H9 (cell line): Measurements from ENCODE around the gene NFASC. TPM values are rescaled to one million over a fixed set of nuclear protein-coding genes. Genes with fewer than 3 reads are reported as not detected.

Source experiments
- DNase-seq: peaks from one replicate; pipeline ENCODE4 v3.0.0-alpha.2; 2017
- H2AFZ ChIP-seq: one replicate; pipeline ENCODE4 v1.6.1; 2013; ENCODE audit warnings: mild to moderate bottlenecking, low read length, control low read depth, moderate library complexity
- H2AK5ac ChIP-seq: 2 replicates; pipeline ENCODE4 v1.6.1; 2013; ENCODE audit warnings: low read length, control low read depth, mixed read lengths; ENCODE audit not compliant: insufficient read length
- H2BK120ac ChIP-seq: one replicate; pipeline ENCODE4 v1.6.1; 2013; ENCODE audit warnings: low read depth, mild to moderate bottlenecking, low read length, control low read depth, inconsistent platforms; ENCODE audit not compliant: poor library complexity, severe bottlenecking
- H2BK12ac ChIP-seq: 2 replicates; pipeline ENCODE4 v1.6.1; 2013; ENCODE audit warnings: low read length, control low read depth, mixed read lengths, low read depth; ENCODE audit not compliant: insufficient read length
- H2BK15ac ChIP-seq: 2 replicates; pipeline ENCODE4 v1.6.1; 2013; ENCODE audit warnings: low read depth, low read length, control low read depth
- H2BK20ac ChIP-seq: one replicate; pipeline ENCODE4 v1.6.1; 2013; ENCODE audit warnings: low read depth, mild to moderate bottlenecking, low read length, control low read depth, inconsistent platforms; ENCODE audit not compliant: poor library complexity, severe bottlenecking
- H2BK5ac ChIP-seq: 2 replicates; pipeline ENCODE4 v1.6.1; 2013; ENCODE audit warnings: low read length, control low read depth, mixed read lengths; ENCODE audit not compliant: insufficient read length
- H3K14ac ChIP-seq: 2 replicates; pipeline ENCODE4 v1.6.1; 2013; ENCODE audit warnings: low read length, control low read depth; ENCODE audit not compliant: insufficient read depth
- H3K18ac ChIP-seq: 2 replicates; pipeline ENCODE4 v1.6.1; 2013; ENCODE audit warnings: low read depth, mild to moderate bottlenecking, mixed read lengths, low read length, control low read depth; ENCODE audit not compliant: insufficient read length
- H3K23ac ChIP-seq: 2 replicates; pipeline ENCODE4 v1.6.1; 2013; ENCODE audit warnings: low read length, control low read depth, mixed read lengths, low read depth; ENCODE audit not compliant: insufficient read length
- H3K23me2 ChIP-seq: 2 replicates; pipeline ENCODE4 v1.6.1; 2013; ENCODE audit warnings: low read depth, mild to moderate bottlenecking, mixed read lengths, low read length, control low read depth; ENCODE audit not compliant: insufficient read length, poor library complexity, severe bottlenecking
- H3K27ac ChIP-seq: 2 replicates; pipeline ENCODE4 v1.5.1; 2013; ENCODE audit warnings: low read length, control low read depth, mixed read lengths, low read depth; ENCODE audit not compliant: insufficient read length
- H3K27me3 ChIP-seq: 2 replicates; pipeline ENCODE4 v1.6.1; 2013; ENCODE audit warnings: low read length, control low read depth, inconsistent platforms; ENCODE audit not compliant: insufficient read depth
- H3K4ac ChIP-seq: 2 replicates; pipeline ENCODE4 v1.6.1; 2013; ENCODE audit warnings: low read depth, mild to moderate bottlenecking, control low read depth, inconsistent platforms, low read length, moderate library complexity
- H3K4me1 ChIP-seq: 2 replicates; pipeline ENCODE4 v1.6.1; 2013; ENCODE audit warnings: low read length, control low read depth, inconsistent platforms; ENCODE audit not compliant: insufficient read depth
- H3K4me2 ChIP-seq: 2 replicates; pipeline ENCODE4 v1.6.1; 2013; ENCODE audit warnings: low read length, control low read depth, mixed read lengths; ENCODE audit not compliant: insufficient read length, insufficient read depth
- H3K56ac ChIP-seq: 2 replicates; pipeline ENCODE4 v1.6.1; 2013; ENCODE audit warnings: low read depth, mild to moderate bottlenecking, mixed read lengths, low read length, control low read depth; ENCODE audit not compliant: insufficient read length
- H3K79me1 ChIP-seq: 2 replicates; pipeline ENCODE4 v1.6.1; 2013; ENCODE audit warnings: low read depth, mild to moderate bottlenecking, moderate library complexity, low read length, control low read depth, inconsistent platforms; ENCODE audit not compliant: insufficient read depth, poor library complexity, severe bottlenecking
- H3K79me2 ChIP-seq: 2 replicates; pipeline ENCODE4 v1.6.1; 2013; ENCODE audit warnings: low read length, control low read depth, inconsistent platforms; ENCODE audit not compliant: insufficient read depth
- H3K9ac ChIP-seq: 2 replicates; pipeline ENCODE4 v1.6.1; 2013; ENCODE audit warnings: low read length, control low read depth, mixed read lengths; ENCODE audit not compliant: insufficient read length; ENCODE audit errors: extremely low read depth
- H3K9me3 ChIP-seq: one replicate; pipeline ENCODE4 v1.6.1; 2013; ENCODE audit warnings: low read depth, low read length, inconsistent platforms; ENCODE audit not compliant: control insufficient read depth
- H3T11ph ChIP-seq: one replicate; pipeline ENCODE4 v1.6.1; 2013; ENCODE audit warnings: mild to moderate bottlenecking, low read length, control low read depth, inconsistent platforms
- H4K20me1 ChIP-seq: one replicate; pipeline ENCODE4 v1.6.1; 2013; ENCODE audit not compliant: control insufficient read depth, insufficient read length, insufficient read depth
- H4K5ac ChIP-seq: 2 replicates; pipeline ENCODE4 v1.6.1; 2013; ENCODE audit warnings: low read depth, mild to moderate bottlenecking, mixed read lengths, low read length, control low read depth; ENCODE audit not compliant: insufficient read length
- H4K8ac ChIP-seq: replicated peaks from 2 replicates; pipeline ENCODE4 v1.6.1; 2013; ENCODE audit warnings: low read length, control low read depth, mixed read lengths, low read depth; ENCODE audit not compliant: insufficient read length
- H4K91ac ChIP-seq: 2 replicates; pipeline ENCODE4 v1.6.1; 2013; ENCODE audit warnings: low read depth, mild to moderate bottlenecking, moderate library complexity, mixed read lengths, low read length, control low read depth; ENCODE audit not compliant: insufficient read length
- H3K27ac Mint-ChIP-seq, 3 experiments: 2 replicates in 2 of 3; 3 replicates in 1 of 3; pipeline ENCODE4 v1.8.0; 2020 to 2021; ENCODE audit warnings: mixed read lengths in 3 of 3, mild to moderate bottlenecking in 1 of 3, moderate library complexity in 1 of 3
- H3K27me3 Mint-ChIP-seq: 2 replicates; pipeline ENCODE4 v1.8.0; 2021; ENCODE audit warnings: low read depth, mild to moderate bottlenecking, moderate library complexity, mixed read lengths
- H3K36me3 Mint-ChIP-seq, 3 experiments: 2 replicates in 2 of 3; 3 replicates in 1 of 3; pipeline ENCODE4 v1.8.0; 2020 to 2021; ENCODE audit warnings: low read depth in 3 of 3, mixed read lengths in 3 of 3; ENCODE audit not compliant: insufficient read depth in 1 of 3
- H3K4me1 Mint-ChIP-seq, 2 experiments: 2 replicates each; pipeline ENCODE4 v1.8.0; 2020; ENCODE audit warnings: mixed read lengths in 2 of 2
- H3K4me3 Mint-ChIP-seq, 2 experiments: 2 replicates in 1 of 2; 3 replicates in 1 of 2; pipeline ENCODE4 v1.8.0; 2020 to 2021; ENCODE audit warnings: mild to moderate bottlenecking in 2 of 2, mixed read lengths in 2 of 2, moderate library complexity in 1 of 2
- H3K9me3 Mint-ChIP-seq, 2 experiments: 2 replicates in 1 of 2; 3 replicates in 1 of 2; pipeline ENCODE4 v1.8.0; 2020; ENCODE audit warnings: mild to moderate bottlenecking in 2 of 2, mixed read lengths in 2 of 2, moderate library complexity in 1 of 2
- CTCF ChIP-seq: fragments of 200-600 bp; sonication (generic); conservative IDR thresholded peaks from 3 replicates; pipeline ENCODE4 v1.8.0; 2021; ENCODE audit warnings: antibody characterized with exemption, mild to moderate bottlenecking
- WGBS: extraction: QIAGEN DNeasy Blood & Tissue Kit; methylation state at CpG from one replicate; pipeline ENCODE4 v1.1.7; 2013; ENCODE audit warnings: missing lambda C conversion rate, low lambda C conversion rate, mixed read lengths; ENCODE audit not compliant: insufficient read length; ENCODE audit errors: extremely low coverage; 5-methylcytosine and 5-hydroxymethylcytosine counted together
- total RNA-seq: library from RNA; stranded (reverse); gene quantifications from 2 replicates; pipeline ENCODE4 v1.2.1, GENCODE V29; 2021

The NFASC gene
- total RNA-seq, 1 experiment from 2014 or later, result 5.0 TPM

GRCh38 chr1:204920511-204920910 is 49.8 kb downstream of the NFASC start:
- no peak overlapping the region for H4K91ac ChIP-seq
- no peaks in the 10 kb centered on the region for H3K27me3 Mint-ChIP-seq
- no peak overlapping the region for H3T11ph ChIP-seq
- peaks cover 0 to 10% (median 2%) of the 10 kb centered on the region in 3 experiments; a peak in 5 of 7 replicates for H3K36me3 Mint-ChIP-seq
- H2AK5ac ChIP-seq, result no peak overlapping the region
- no peaks in the 10 kb centered on the region for H3K79me1 ChIP-seq
- H2BK20ac ChIP-seq, result no peak overlapping the region
- peaks cover 24% of the 10 kb centered on the region for H3K4me1 ChIP-seq
- H3K18ac ChIP-seq, result no peak overlapping the region
- H2AFZ ChIP-seq, result no peak overlapping the region
- H3K79me2 ChIP-seq, result no peaks in the 10 kb centered on the region
- H2BK12ac ChIP-seq, result no peak overlapping the region
- no peak overlapping the region for H2BK5ac ChIP-seq
- no peak for TF ChIP-seq CTCF
- H3K27me3 ChIP-seq, result no peaks in the 10 kb centered on the region
- peak overlapping the region in 1 of 3 experiments; percentile 72; a peak in 2 of 7 replicates for H3K27ac Mint-ChIP-seq
- H4K5ac ChIP-seq, result no peak overlapping the region
- no peak for DNase-seq
- no peaks in the 10 kb centered on the region for H3K9me3 ChIP-seq
- H3K23ac ChIP-seq, result no peak overlapping the region
- H2BK15ac ChIP-seq, result no peak overlapping the region
- H2BK120ac ChIP-seq, result no peak overlapping the region
- H4K8ac ChIP-seq, result no peak overlapping the region
- H3K14ac ChIP-seq, result no peak overlapping the region
- H3K27ac ChIP-seq, result no peak overlapping the region
- no peak overlapping the region for H3K4me2 ChIP-seq
- peaks cover 58 to 60% of the 10 kb centered on the region in 2 experiments for H3K4me1 Mint-ChIP-seq
- H3K4ac ChIP-seq, result no peak overlapping the region
- no peaks in the 10 kb centered on the region for H3K23me2 ChIP-seq
- no CpG with 5 or more reads among the region's 3 CpGs for WGBS
- peaks cover 4 to 8% of the 10 kb centered on the region in 2 experiments; a peak in 4 of 5 replicates for H3K9me3 Mint-ChIP-seq
- no peak overlapping the region for H3K56ac ChIP-seq
- no peaks in the 10 kb centered on the region for H4K20me1 ChIP-seq
- H3K9ac ChIP-seq, result no peak overlapping the region
- H3K4me3 Mint-ChIP-seq, result no peak overlapping the region
